T-helper 17 cell (primary cell): Measurements from ENCODE around the gene DPP7. TPM values are rescaled to one million over a fixed set of nuclear protein-coding genes. Genes with fewer than 3 reads are reported as not detected.

Experiments used
- ATAC-seq: fragments of 150-1000 bp; cut with Tn5 transposase; 2 replicates; pipeline ENCODE4 v1.10.0; 2021; ENCODE audit warnings: mild to moderate bottlenecking, moderate library complexity
- DNase-seq, 3 donors: peaks; one replicate each; pipeline versions ENCODE4 v3.0.0 to v3.0.0-alpha.2; 2020 to 2021
- H3K9me3 ChIP-seq: one replicate; pipeline ENCODE4 v1.7.0; 2013; ENCODE audit warnings: low read length, mild to moderate bottlenecking; ENCODE audit not compliant: control insufficient read depth, poor library complexity, severe bottlenecking
- H3K27ac Mint-ChIP-seq: one replicate; pipeline ENCODE4 v1.8.0; 2022; ENCODE audit warnings: mild to moderate bottlenecking, moderate library complexity, mixed read lengths
- H3K27me3 Mint-ChIP-seq: one replicate; pipeline ENCODE4 v1.8.0; 2022; ENCODE audit warnings: mixed read lengths
- H3K36me3 Mint-ChIP-seq: one replicate; pipeline ENCODE4 v1.8.0; 2022; ENCODE audit warnings: low read depth, mixed read lengths
- H3K4me1 Mint-ChIP-seq: one replicate; pipeline ENCODE4 v1.8.0; 2022; ENCODE audit warnings: mild to moderate bottlenecking, mixed read lengths
- H3K4me3 Mint-ChIP-seq: one replicate; pipeline ENCODE4 v1.8.0; 2022; ENCODE audit warnings: mild to moderate bottlenecking, moderate library complexity, mixed read lengths
- total RNA-seq, 4 donors: library from RNA in 2 of 4; stranded (reverse) in 2 of 4; gene quantifications; one replicate each; pipeline ENCODE4 v1.2.3 and lab custom pipeline; 2022 to 2026

The DPP7 gene
- total RNA-seq (100 to 1,000 TPM; 270 to 311 TPM), total RNA-seq (lab: John Stamatoyannopoulos, UW) (156 to 208 reads per million in 2 donors)

- no peaks in the 10 kb centered on the region for H3K9me3 ChIP-seq
- DNase-seq: peak; percentile 74 to 82 (median 77)
- H3K36me3 Mint-ChIP-seq: no peaks in the 10 kb centered on the region
Measured at GRCh38 chr9:137114613-137115393, at the start of gene DPP7. TSS of gene DPP7 (minus strand) at chr9:137114733. CDS start at chr9:137114713, 20 bp downstream.

DNA sequence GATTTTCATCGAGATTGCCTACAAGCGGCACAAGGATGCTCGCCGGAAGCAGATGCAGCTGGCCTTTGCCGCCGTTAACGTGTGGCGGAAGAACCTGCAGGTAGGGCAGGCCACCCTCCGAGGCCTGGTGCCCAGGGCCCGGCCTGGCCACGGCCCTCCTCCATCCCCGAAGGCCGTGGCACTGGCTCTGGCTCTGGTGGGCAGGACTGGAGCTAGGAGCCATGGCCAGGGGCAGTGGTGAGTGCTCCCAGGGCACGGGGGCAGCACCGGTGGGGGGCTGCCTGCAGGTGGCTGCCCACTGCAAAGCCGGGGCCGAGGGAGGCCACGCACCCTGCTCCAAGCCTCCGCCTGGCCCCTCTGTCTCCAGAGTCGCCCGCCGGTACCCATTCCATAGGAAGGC, 49.3 kb upstream of the DPP7 start:
- H3K9me3 ChIP-seq: no peaks in the 10 kb centered on the region
- H3K4me1 Mint-ChIP-seq: peaks cover 12% of the 10 kb centered on the region
- DNase-seq (no peak), ATAC-seq (no peak)
- H3K27me3 Mint-ChIP-seq: peaks cover 27% of the 10 kb centered on the region
- peaks cover 2% of the 10 kb centered on the region for H3K36me3 Mint-ChIP-seq
- H3K4me3 Mint-ChIP-seq: peak overlapping the region; percentile 76
- no peak overlapping the region for H3K27ac Mint-ChIP-seq

More at GRCh38 chr9:137114613-137115393, at the start of gene DPP7:
- ATAC-seq: peak; percentile 96
- peaks cover 19% of the 10 kb centered on the region for H3K4me1 Mint-ChIP-seq
- H3K27ac Mint-ChIP-seq: peak within 1 kb of the TSS; percentile 24
- H3K4me3 Mint-ChIP-seq: peak within 1 kb of the TSS; percentile 81
- no peaks in the 10 kb centered on the region for H3K27me3 Mint-ChIP-seq

- no peak for ATAC-seq
- H3K27ac Mint-ChIP-seq: no peak overlapping the region
- DNase-seq: no peak
- peaks cover 12% of the 10 kb centered on the region for H3K4me1 Mint-ChIP-seq
- no peaks in the 10 kb centered on the region for H3K9me3 ChIP-seq
- H3K36me3 Mint-ChIP-seq: peaks cover 2% of the 10 kb centered on the region
- peak overlapping the region; percentile 76 for H3K4me3 Mint-ChIP-seq
- peaks cover 32% of the 10 kb centered on the region for H3K27me3 Mint-ChIP-seq
Measured at GRCh38 chr9:137163365-137163715, 48.8 kb upstream of the DPP7 start.

DNA sequence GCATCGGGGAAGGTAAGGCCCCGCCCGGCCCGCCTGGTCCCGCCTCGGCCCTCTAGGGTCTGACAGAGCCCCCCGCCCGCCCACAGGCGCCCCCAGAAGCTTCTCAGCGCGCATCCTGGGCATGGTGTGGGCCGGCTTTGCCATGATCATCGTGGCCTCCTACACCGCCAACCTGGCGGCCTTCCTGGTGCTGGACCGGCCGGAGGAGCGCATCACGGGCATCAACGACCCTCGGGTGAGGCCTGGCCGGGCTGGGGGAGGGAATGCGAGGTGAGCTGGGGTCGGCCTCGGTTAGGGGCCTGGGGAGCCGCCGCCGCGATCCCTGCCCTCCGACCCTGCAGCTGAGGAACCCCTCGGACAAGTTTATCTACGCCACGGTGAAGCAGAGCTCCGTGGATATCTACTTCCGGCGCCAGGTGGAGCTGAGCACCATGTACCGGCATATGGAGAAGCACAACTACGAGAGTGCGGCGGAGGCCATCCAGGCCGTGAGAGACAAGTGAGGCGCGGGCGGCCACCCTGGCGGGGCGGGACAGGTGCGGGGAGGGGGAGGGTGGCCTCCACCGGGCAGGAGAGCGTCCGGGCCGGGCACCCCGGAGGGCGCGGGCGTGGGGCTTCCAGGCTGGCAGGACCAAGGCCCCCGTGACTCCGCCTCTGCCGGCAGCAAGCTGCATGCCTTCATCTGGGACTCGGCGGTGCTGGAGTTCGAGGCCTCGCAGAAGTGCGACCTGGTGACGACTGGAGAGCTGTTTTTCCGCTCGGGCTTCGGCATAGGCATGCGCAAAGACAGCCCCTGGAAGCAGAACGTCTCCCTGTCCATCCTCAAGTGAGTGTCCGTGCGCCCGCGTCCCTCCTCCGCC, 48.2 kb upstream of the DPP7 start:
- Mint-ChIP-seq H3K4me3 (peak overlapping the region; percentile 68), H3K27me3 (peaks cover 38% of the 10 kb centered on the region), H3K27ac (no peak overlapping the region), H3K36me3 (peaks cover 2% of the 10 kb centered on the region), H3K4me1 (peaks cover 17% of the 10 kb centered on the region)
- ATAC-seq: peak; percentile 47
- no peaks in the 10 kb centered on the region for H3K9me3 ChIP-seq
- no peak for DNase-seq

DNA sequence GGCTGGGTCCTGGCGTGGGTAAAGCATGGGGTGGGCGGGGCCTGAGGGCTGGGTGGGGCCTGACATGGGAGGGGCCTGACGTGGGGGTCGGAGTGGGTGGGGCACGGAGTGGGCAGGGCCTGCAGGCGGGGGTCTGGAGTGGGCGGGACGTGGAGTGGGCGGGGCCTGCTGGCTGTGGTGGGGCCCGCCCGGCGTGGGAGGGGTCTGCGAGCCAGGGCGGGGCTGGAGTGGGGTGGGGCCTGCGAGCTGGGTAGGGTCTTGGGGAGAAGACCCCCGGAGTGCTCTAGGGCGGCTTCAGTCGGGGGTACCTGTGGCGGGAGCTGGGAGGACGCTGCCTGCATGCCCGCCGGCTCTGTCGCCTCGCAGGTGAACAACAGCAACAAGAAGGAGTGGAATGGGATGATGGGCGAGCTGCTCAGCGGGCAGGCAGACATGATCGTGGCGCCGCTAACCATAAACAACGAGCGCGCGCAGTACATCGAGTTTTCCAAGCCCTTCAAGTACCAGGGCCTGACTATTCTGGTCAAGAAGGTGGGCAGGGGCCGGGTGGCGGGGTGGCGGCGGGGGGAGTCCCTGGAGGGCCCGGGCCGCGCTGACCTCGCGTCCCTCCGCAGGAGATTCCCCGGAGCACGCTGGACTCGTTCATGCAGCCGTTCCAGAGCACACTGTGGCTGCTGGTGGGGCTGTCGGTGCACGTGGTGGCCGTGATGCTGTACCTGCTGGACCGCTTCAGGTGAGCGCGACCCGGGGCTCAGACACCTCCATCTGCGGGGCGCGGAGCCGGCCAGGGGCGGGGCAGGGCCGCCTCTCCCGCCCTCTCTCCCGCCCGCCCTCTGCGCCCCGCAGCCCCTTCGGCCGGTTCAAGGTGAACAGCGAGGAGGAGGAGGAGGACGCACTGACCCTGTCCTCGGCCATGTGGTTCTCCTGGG, 47.3 kb upstream of the DPP7 start:
- H3K27me3 Mint-ChIP-seq: peaks cover 43% of the 10 kb centered on the region
- peaks cover 21% of the 10 kb centered on the region for H3K4me1 Mint-ChIP-seq
- H3K4me3 Mint-ChIP-seq: no peak overlapping the region
- ATAC-seq (no peak), DNase-seq (no peak)
- H3K27ac Mint-ChIP-seq: no peak overlapping the region
- no peaks in the 10 kb centered on the region for H3K9me3 ChIP-seq
- H3K36me3 Mint-ChIP-seq: peaks cover 2% of the 10 kb centered on the region

- H3K27me3 Mint-ChIP-seq: peaks cover 37% of the 10 kb centered on the region
- H3K4me3 Mint-ChIP-seq: no peak overlapping the region
- H3K36me3 Mint-ChIP-seq: peaks cover 2% of the 10 kb centered on the region
- DNase-seq (no peak), ATAC-seq (no peak)
- H3K27ac Mint-ChIP-seq: no peak overlapping the region
- H3K9me3 ChIP-seq: no peaks in the 10 kb centered on the region
- H3K4me1 Mint-ChIP-seq: peaks cover 17% of the 10 kb centered on the region
Measured at GRCh38 chr9:137160716-137161557, 46.4 kb upstream of the DPP7 start.

DNA sequence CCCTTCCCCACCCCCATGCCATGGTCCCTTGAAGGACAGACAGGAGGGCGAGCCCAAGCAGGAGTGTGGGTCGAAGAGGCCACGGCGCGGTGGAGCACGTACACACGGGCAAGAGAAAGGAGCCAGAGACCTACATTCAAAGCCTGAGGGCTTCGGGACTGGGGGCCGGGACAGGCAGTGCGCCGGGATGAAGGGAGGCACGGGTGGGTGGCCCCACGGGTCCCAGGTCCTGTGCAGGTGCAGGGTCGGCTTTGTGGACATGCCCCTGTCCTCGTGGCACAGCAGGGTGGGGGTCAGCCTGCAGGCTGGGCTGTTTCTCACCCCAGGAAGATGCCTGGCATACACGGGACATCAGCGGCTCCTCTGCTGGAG, 45.5 kb upstream of the DPP7 start:
- H3K4me3 Mint-ChIP-seq: no peak overlapping the region
- H3K27ac Mint-ChIP-seq: no peak overlapping the region
- ATAC-seq (no peak), DNase-seq (no peak)
- H3K4me1 Mint-ChIP-seq: peaks cover 17% of the 10 kb centered on the region
- H3K9me3 ChIP-seq: no peaks in the 10 kb centered on the region
- peaks cover 2% of the 10 kb centered on the region for H3K36me3 Mint-ChIP-seq
- H3K27me3 Mint-ChIP-seq: peaks cover 46% of the 10 kb centered on the region

- DNase-seq (no peak), ATAC-seq (no peak)
- peaks cover 47% of the 10 kb centered on the region for H3K27me3 Mint-ChIP-seq
- no peaks in the 10 kb centered on the region for H3K9me3 ChIP-seq
- H3K4me1 Mint-ChIP-seq: peaks cover 17% of the 10 kb centered on the region
- no peak overlapping the region for H3K4me3 Mint-ChIP-seq
- H3K27ac Mint-ChIP-seq: no peak overlapping the region
- peaks cover 2% of the 10 kb centered on the region for H3K36me3 Mint-ChIP-seq
Measured at GRCh38 chr9:137159105-137160053, 44.8 kb upstream of the DPP7 start.

GRCh38 chr9:137158625-137159024, 44.1 kb upstream of the DPP7 start:
- H3K27ac Mint-ChIP-seq: no peak overlapping the region
- H3K27me3 Mint-ChIP-seq: peaks cover 44% of the 10 kb centered on the region
- DNase-seq (no peak), ATAC-seq (no peak)
- H3K4me1 Mint-ChIP-seq: peaks cover 17% of the 10 kb centered on the region
- no peaks in the 10 kb centered on the region for H3K9me3 ChIP-seq
- peaks cover 2% of the 10 kb centered on the region for H3K36me3 Mint-ChIP-seq
- H3K4me3 Mint-ChIP-seq: no peak overlapping the region

- no peak for DNase-seq
- no peak for ATAC-seq
- peak overlapping the region; percentile 33 for H3K4me3 Mint-ChIP-seq
- peaks cover 15% of the 10 kb centered on the region for H3K4me1 Mint-ChIP-seq
- H3K36me3 Mint-ChIP-seq: peaks cover 2% of the 10 kb centered on the region
- no peak overlapping the region for H3K27ac Mint-ChIP-seq
- no peaks in the 10 kb centered on the region for H3K9me3 ChIP-seq
- H3K27me3 Mint-ChIP-seq: peaks cover 44% of the 10 kb centered on the region
Measured at GRCh38 chr9:137157618-137158415, 43.3 kb upstream of the DPP7 start.
